ENCODE results near the gene CEP63. TPM values are rescaled to one million over a fixed set of nuclear protein-coding genes. Genes with fewer than 3 reads are reported as not detected.
A peak's percentile ranks its signal among the peaks of the same experiment; 100 is the strongest.
"Not testable (repeated sequence)": the region's sequence is repeated elsewhere in the genome, so short reads cannot be mapped to it uniquely, and the experiment has no call there.

The CEP63 gene
- total RNA-seq, 2 experiments from 2014 or later, result 25.3 to 27.0 TPM

DNA sequence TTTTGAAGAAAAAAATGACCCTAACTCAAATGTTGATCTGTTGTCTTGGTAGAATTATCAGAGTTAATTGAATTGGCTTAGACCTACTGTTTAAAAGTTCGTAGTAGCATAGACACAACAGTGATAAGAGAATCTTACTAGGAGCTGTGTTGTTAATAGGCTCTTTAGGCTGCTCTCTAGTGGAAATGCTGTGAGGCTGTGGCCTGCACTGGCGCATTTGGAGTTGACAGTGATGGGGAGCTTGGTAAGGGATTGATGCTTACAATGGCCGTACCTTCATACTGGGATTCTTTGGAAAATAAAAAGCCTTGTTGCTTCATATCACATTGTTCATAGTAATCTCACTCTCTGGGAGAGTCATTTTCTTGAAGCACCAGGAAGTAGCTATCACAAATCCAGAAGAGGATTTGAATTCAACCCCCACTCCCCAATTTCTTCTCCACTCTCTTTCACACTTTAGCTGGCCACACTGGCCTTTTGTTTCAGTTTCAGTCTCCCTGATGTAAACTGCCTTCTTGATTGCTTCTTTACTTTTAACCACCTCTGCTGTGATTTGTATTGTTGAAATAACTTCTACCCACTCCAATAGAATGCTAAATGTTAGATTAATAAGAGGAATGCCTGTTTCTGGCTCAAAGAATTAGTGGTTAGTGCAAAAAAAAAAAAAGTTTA is 56.6 kb downstream of the CEP63 start:
- no peaks in the 10 kb centered on the region for H3K9me3 Mint-ChIP-seq
- peaks cover 4% of the 10 kb centered on the region for H3K4me1 Mint-ChIP-seq (ENCODE audit: low read depth)
- intact Hi-C loops (cut with micrococcal nuclease), result no loop called here
- H3K4me3 Mint-ChIP-seq, result no peak overlapping the region
- peak overlapping the region; percentile 27 for H3K27ac Mint-ChIP-seq
- ChIA-PET POLR2A (no interaction called here), CTCF (no interaction called here)
- DNase-seq (no peak), ATAC-seq (no peak)
- H3K36me3 Mint-ChIP-seq (ENCODE audit: low read depth), result peaks cover 17% of the 10 kb centered on the region
- H3K27me3 Mint-ChIP-seq, result no peaks in the 10 kb centered on the region
- TF ChIP-seq, protein P1, sequence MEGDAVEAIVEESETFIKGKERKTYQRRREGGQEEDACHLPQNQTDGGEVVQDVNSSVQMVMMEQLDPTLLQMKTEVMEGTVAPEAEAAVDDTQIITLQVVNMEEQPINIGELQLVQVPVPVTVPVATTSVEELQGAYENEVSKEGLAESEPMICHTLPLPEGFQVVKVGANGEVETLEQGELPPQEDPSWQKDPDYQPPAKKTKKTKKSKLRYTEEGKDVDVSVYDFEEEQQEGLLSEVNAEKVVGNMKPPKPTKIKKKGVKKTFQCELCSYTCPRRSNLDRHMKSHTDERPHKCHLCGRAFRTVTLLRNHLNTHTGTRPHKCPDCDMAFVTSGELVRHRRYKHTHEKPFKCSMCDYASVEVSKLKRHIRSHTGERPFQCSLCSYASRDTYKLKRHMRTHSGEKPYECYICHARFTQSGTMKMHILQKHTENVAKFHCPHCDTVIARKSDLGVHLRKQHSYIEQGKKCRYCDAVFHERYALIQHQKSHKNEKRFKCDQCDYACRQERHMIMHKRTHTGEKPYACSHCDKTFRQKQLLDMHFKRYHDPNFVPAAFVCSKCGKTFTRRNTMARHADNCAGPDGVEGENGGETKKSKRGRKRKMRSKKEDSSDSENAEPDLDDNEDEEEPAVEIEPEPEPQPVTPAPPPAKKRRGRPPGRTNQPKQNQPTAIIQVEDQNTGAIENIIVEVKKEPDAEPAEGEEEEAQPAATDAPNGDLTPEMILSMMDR (IDR thresholded peaks at IDR 0.05), result no peak

DNA sequence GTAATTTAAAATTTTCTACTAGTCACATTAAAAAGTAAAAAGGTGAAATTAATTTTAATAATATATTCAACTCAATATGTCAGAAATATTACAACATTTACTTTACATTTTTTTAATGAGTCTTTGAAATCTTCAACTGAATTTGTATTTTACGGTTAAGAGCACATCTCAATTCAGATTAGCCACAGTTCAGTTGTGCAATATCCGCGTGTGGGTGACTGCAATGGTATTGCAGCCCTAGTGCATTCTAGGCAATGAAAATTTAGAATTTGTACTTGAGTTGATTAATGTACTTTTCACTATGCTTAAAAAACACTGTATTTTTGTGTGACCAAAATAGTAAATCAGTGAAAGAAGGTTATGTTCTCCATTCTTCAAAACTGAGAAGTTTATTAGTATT is 57.3 kb downstream of the CEP63 start:
- POLR2A ChIA-PET, result no interaction called here
- Mint-ChIP-seq H3K9me3 (no peaks in the 10 kb centered on the region), H3K27ac (no peak overlapping the region), H3K4me1 (ENCODE audit: low read depth) (peaks cover 4% of the 10 kb centered on the region), H3K27me3 (no peaks in the 10 kb centered on the region), H3K4me3 (no peak overlapping the region), H3K36me3 (ENCODE audit: low read depth) (peaks cover 19% of the 10 kb centered on the region)
- TF ChIP-seq, protein P1 (IDR thresholded peaks at IDR 0.05), result no peak
- no peak for ATAC-seq
- no peak for DNase-seq
- CTCF ChIA-PET, result no interaction called here
- intact Hi-C loops (cut with micrococcal nuclease), result no loop called here

DNA sequence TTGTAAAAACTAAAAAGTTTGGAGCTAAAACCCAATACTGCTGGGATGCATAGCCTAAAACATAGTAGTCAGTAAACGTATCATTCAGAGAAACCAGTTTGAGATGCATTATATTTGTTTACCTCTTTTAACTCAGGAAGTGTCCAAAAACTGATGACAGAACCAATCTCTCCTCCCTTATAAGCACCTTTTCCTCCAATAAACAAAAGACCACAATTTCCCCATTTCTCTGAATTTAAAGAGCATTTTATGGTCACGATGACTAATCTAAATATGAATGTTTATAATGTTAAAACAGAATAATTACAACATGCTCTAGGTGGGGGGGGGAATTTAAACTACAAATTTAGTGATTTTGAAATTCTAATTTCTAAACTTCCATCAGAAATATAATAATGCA is 58.5 kb downstream of the CEP63 start:
- H3K4me3 Mint-ChIP-seq, result no peak overlapping the region
- ATAC-seq (no peak), DNase-seq (no peak)
- H3K27me3 Mint-ChIP-seq, result no peaks in the 10 kb centered on the region
- intact Hi-C loops (cut with micrococcal nuclease), result no loop called here
- H3K4me1 Mint-ChIP-seq (ENCODE audit: low read depth), result peaks cover 4% of the 10 kb centered on the region
- peaks cover 27% of the 10 kb centered on the region for H3K36me3 Mint-ChIP-seq (ENCODE audit: low read depth)
- TF ChIP-seq, protein P1 (IDR thresholded peaks at IDR 0.05), result no peak
- POLR2A ChIA-PET, result no interaction called here
- no peak overlapping the region for H3K27ac Mint-ChIP-seq
- CTCF ChIA-PET, result interaction anchor here (0.7 kb wide), 1 partner anchor 29 kb away, joined by 3 read pairs; no protein-coding TSS in a partner anchor
- no peaks in the 10 kb centered on the region for H3K9me3 Mint-ChIP-seq

DNA sequence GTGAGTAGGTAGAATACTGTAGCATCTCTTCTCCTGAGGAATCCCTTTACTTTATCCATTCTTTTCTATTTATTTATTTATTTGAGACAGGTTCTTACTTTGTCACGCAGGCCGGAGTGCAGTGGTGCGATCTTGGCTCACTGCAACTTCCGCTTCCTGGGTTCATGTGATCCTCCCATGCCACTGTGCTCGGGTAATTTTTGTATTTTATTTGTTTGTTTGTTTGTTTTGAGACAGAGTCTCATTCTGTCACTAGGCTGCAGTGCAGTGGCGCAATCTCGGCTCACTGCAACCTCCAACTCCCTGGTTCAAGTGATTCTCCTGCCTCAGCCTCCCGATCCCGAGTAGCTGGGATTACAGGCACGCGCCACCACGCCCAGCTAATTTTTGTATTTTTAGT is 58.9 kb downstream of the CEP63 start:
- CTCF ChIA-PET; H3K27ac Mint-ChIP-seq; ATAC-seq; H3K4me3 Mint-ChIP-seq; H3K4me1 Mint-ChIP-seq (ENCODE audit: low read depth); H3K27me3 Mint-ChIP-seq; intact Hi-C loops (cut with micrococcal nuclease); DNase-seq; POLR2A ChIA-PET; H3K9me3 Mint-ChIP-seq: not testable (repeated sequence)
- peaks cover 30% of the 10 kb centered on the region for H3K36me3 Mint-ChIP-seq (ENCODE audit: low read depth)

DNA sequence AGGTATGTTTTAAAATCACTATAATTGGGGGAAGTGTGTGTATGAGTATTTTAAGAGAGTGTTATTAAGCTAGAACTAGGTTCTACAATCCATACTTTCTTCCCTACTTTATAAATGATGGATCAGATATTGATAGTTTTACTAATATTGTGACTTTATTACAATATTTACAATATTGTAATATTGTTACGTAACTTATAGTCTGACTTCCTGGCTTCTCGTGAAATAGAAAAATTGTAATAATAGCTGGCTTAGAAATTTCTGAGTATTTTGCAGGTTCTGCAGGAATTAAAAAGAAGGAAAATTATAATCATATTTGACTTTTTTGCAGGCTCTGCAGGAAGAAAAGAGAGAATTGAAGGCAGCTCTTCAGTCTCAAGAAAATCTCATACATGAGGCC is 60.0 kb downstream of the CEP63 start:
- no peak for ATAC-seq
- intact Hi-C loops (cut with micrococcal nuclease), result no loop called here

More for the DNA sequence above, 60.0 kb downstream of the CEP63 start:
- Mint-ChIP-seq H3K9me3 (no peaks in the 10 kb centered on the region), H3K4me1 (ENCODE audit: low read depth) (peaks cover 4% of the 10 kb centered on the region), H3K4me3 (no peak overlapping the region), H3K27ac (no peak overlapping the region), H3K36me3 (ENCODE audit: low read depth) (peaks cover 36% of the 10 kb centered on the region), H3K27me3 (no peaks in the 10 kb centered on the region)
- ChIA-PET CTCF (no interaction called here), POLR2A (no interaction called here)
- DNase-seq, result no peak
- TF ChIP-seq, protein P1 (IDR thresholded peaks at IDR 0.05), result no peak

All from activated CD8-positive, alpha-beta T cell treated with anti-CD3 and anti-CD28 coated beads for 36 hours (primary cell).